ENCODE measurements around the gene BIRC7. TPM values are rescaled to one million over a fixed set of nuclear protein-coding genes. Genes with fewer than 3 reads are reported as not detected.

BIRC7 gene
- total RNA-seq, 1 experiment from 2014 or later, result 1.3 TPM

GRCh38 chr20:63224412-63225081, 11.2 kb upstream of the BIRC7 start:
- DNase-seq (ENCODE audit: low spot score), result peak; percentile 93

DNA sequence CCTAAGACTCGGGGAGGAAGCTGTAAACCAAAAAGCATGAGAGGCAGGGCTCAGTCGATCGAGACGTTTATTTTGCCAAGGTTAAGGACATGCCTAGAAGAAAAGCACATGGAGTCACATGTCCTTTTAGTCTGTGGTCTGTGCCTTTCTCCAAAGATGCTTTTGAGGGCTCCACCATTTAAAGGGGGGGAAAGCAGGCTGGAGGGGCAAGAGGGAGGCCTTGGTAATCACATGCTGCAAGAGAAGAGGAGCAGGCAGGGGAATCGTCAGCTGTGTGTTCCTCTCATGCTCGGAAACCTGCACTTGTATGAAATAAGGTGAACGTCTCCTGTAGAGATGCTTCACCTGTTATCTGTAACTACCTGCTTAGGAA, 10.6 kb upstream of the BIRC7 start:
- no peak for DNase-seq (ENCODE audit: low spot score)

DNA sequence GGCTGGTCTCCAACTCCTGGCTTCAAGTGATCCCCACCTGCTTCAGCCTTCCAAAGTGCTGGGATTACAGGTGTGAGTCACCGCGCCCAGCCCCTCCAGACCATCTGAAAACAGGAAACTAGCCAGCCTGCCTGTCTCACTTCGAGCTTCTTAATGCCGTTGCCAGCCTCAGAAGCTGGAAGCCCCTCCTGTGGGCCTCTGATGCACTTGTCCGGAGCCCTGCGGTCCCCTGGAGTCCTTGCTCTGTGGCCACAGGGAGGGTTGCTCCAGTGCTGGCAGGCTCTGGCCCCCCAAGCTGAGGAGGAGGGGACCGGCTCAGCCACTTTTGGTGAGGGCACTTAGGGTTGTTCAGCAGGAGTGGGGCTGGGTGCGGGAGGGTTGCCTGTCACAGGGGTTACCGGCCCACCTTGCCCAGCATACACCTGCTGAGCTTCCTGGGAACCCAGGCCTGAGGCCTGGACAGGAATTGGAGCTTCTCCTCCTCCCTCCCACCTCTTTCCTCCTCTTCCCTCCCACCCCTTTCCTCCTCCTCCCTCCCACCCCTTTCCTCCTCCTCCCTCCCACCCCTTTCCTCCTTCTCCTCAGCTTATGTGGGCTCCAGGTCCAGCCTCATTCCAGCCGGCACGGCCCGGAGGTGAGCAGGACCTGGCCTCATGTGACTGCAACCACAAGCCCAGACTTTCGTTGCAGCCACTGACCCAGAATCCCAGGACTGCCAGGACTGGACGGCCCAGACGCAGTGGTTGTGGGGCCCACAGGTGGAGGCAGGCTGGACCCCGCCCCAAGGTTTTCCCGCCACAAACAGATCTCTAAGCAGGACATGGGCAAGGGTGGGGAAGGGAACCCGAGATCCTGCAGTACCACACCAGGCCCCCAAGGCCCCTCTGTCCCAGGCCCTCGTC, 9.4 kb upstream of the BIRC7 start:
- peak; percentile 32 for DNase-seq (ENCODE audit: low spot score)

DNA sequence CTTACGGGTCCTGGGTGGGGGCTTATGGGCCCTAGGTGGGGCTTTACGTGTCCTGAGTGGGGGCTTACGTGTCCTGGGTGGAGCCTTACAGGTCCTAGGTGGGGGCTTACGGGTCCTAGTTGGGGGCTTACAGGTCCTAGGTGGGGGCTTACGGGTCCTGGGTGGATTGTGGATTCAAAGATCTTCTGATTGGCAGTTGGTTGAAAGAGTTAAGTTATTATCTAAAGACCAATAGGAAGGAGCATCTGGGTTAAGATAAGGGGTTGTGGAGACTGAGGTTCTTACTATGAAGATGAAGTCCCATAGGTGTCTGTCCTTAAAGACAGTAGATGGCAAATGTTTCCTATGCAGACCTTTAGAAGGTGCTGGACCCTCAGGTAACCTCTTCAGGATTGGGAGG, 8.4 kb upstream of the BIRC7 start:
- no peak for DNase-seq (ENCODE audit: low spot score)

- DNase-seq (ENCODE audit: low spot score), result no peak
Observed at GRCh38 chr20:63228806-63229205, 6.9 kb upstream of the BIRC7 start.

DNA sequence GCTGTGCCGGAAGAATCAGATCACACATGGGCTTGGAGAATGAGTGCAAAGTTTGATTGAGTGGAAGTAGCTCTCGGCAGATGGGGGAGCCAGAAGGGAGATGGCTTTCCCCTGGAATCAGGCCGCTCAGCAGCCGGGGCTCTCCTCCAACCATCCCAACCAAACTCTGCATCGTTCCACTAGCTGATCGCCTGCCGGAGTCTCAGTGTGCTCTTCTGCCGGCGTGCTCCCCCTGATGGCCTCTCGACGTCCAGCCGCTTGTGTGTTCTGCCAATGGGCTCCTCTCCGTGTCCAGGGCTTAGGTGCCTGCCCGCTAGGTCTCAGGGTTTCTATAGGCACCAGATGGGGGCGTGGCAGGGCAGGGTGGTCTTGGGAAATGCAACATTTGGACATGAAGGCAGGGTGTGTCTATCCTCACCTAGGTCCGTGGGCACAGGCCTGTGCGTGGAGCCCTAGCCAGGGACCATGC, 4.9 kb upstream of the BIRC7 start:
- DNase-seq (ENCODE audit: low spot score), result no peak

DNA sequence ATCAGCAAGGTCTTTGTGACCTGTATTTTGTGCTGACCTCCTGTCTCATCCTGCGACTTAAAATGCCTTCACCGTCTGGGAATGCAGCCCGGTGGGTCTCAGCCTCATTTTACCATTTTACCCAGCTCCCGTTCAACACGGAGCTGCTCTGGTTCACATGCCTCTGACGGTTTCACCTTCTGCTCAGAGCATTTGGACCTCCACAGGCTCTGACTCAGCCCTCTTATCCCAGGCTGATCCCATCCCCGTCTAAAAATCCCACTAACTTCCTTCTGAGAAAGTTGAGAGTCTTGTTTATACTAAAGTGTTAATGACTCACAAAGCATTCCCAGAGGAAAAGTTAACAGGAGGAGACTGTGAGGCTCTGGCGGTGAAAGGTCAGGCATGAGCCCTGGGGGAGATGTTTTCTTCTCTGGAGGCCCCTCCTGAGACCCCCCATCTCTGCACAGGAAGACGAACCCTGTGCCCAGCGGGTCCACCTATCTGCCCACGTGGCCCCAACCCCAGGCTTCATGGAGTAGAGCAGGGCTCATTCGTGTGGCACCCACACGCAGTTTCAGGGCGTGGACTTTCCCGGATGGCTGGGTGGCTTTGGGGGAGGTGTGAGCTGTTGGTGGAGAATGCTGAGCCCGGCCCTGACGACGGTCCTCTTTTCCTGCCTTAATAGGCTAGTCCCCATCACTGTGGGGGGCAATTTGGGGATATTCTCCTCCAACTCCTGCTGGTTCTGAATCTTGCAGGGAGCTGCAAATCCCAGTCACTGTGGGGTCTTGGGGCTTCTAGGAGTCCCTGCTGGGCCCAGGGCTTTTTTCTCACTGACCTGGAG, 3.3 kb upstream of the BIRC7 start:
- peak; percentile 87 for DNase-seq (ENCODE audit: low spot score)

DNA sequence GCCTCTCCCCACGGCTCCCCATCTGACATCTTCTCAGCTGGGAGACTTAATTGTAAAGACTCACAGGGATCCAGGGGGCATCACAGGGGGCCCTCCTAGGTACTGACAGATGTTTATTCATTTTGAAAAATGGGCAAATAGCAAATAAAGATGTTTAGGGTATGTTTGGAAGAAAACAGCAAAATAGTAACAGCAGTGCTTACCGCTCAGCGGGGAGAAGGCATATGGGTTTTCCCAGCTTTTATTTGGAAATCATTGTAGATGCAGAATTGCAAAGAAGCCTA, 2.7 kb upstream of the BIRC7 start:
- no peak for DNase-seq (ENCODE audit: low spot score)

- no peak for DNase-seq (ENCODE audit: low spot score)
Observed at GRCh38 chr20:63233924-63234323, 1.8 kb upstream of the BIRC7 start.

DNA sequence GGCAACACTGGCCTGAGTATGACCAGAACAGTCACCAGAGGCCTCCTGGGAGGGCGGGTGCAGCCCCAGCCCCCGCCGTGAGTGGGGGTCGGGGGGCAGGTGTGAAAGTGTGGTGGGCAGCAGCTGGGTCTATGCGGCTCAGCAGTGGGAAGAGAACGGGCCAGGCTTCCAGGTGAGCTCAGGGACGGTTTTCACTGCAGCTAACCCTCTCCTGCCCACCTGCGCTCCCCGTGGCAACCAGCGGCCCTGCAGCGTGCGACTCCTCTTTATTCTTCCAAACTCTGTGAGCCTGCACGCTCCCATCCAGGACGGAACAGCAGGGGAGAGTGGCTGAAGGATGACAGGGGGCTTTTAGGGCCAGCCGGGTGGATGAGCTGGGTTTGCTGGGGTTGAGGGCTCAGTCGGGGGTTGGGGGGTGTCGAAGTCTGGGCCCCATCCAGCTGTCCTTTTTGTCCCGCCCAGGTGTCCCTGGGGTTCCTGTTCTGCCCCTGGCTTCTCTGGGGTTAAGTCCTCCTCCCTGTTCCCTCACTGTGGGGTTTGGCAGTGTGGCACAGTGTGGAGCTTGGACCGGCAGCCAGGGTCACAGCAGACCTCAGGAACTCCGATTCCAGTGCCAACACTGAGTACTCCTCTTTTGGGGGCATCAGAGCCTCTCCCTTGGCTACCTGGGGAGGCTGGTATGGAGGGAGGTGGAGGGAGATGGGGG, 859 bp upstream of the BIRC7 start:
- peak; percentile 80 for DNase-seq (ENCODE audit: low spot score)

DNA sequence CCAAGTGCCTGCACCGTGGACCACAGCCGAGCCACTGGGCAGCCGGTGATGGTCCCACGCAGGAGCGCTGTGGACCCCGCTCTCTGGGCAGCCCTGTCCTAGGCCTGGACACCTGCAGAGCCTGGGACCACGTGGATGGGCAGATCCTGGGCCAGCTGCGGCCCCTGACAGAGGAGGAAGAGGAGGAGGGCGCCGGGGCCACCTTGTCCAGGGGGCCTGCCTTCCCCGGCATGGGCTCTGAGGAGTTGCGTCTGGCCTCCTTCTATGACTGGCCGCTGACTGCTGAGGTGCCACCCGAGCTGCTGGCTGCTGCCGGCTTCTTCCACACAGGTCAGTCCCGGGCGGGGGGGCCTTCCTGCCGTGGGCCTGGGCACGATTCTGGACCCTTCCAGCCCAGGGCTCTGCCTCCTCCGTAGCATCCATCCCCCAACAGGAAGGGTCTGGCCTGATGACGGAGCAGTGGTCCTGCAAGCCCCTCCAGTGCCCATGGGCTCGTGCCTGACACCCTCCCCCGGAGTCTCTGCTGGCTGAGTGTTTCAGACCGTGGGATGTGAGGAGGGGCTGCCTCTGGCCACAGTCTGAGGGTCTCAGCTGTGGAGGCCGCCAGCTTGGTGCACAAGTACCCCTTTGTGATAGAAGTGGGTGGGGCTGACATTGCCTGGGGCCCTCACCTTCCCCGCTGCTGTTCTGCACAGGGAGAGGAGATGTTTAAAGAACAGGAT, 572 bp downstream of the BIRC7 start:
- DNase-seq (ENCODE audit: low spot score), result no peak

- DNase-seq (ENCODE audit: low spot score), result no peak
Observed at GRCh38 chr20:63238031-63238430, 2.3 kb downstream of the BIRC7 start.

GRCh38 chr20:63238514-63239125, 2.9 kb downstream of the BIRC7 start:
- DNase-seq (ENCODE audit: low spot score), result peak; percentile 30

DNA sequence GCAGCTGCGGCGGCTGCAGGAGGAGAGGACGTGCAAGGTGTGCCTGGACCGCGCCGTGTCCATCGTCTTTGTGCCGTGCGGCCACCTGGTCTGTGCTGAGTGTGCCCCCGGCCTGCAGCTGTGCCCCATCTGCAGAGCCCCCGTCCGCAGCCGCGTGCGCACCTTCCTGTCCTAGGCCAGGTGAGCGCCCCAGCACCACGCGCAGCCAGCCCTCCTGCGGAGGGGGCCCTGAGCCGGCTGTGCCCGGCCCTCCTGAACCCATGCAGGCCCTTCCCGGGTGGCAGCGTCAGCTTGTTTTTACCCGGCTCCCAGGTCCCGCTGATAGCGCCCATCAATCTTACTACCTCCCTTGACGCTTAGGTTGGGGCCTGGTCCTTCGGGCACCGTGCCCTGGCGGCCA, 3.7 kb downstream of the BIRC7 start:
- no peak for DNase-seq (ENCODE audit: low spot score)

DNA sequence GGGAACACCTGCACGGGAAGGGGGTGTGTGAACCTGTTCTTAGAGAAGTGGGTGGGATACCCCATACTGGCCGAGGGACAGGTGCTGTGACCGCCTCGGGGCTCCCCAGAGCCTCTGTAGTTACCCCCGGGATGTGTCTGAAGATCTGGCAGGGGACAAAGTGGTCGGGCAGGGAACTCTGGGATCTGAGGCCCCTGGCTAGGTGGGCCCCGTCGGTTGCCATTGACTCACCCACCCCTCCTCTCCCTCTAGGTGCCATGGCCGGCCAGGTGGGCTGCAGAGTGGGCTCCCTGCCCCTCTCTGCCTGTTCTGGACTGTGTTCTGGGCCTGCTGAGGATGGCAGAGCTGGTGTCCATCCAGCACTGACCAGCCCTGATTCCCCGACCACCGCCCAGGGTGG, 4.3 kb downstream of the BIRC7 start:
- no peak for DNase-seq (ENCODE audit: low spot score)

GRCh38 chr20:63241272-63241671, 5.6 kb downstream of the BIRC7 start:
- DNase-seq (ENCODE audit: low spot score), result no peak

DNA sequence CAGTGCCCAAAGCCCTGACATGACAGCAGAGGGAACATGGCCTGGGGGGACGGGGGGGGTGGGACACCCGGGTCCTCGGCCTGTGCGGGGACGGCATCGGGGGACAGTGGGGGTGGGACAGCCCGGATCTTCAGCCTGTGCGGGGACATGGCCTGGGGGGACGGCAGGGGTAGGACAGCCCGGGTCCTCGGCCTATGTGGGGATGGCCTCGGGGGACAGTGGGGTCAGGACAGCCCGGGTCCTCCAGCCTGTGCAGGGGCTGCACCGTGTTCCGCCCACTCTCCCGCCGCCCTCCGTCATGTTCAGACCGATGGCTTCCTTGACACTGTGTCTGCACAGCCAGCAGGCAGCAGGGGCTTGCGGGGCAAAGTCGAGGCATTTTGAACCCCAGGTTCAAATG, 7.0 kb downstream of the BIRC7 start:
- no peak for DNase-seq (ENCODE audit: low spot score)

- DNase-seq (ENCODE audit: low spot score), result no peak
Observed at GRCh38 chr20:63243604-63244247, 8.0 kb downstream of the BIRC7 start.

DNA sequence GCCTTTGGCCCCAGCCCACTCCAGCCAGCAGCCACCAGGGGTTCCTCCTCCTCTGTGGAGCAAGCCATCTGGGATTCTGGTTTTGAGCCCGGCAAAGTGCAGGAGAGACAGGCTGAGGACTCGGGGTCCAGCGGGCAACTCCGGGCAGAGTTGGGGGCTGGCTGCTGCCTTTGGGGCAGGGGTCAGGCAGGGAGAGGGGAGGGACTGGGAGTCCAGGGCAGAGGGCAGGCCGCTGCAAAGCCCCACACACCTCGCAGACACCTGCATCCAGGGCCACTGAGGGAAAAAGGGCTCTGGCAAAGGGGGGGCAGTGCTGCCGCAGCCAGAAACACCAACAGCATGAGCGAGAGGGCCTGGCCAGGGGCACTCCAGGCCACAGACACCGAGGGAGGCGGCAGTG, 8.8 kb downstream of the BIRC7 start:
- no peak for DNase-seq (ENCODE audit: low spot score)

All from HT-29 (cell line).